ENCODE data around the gene N4BP2L2. TPM values are rescaled to one million over a fixed set of nuclear protein-coding genes. Genes with fewer than 3 reads are reported as not detected.

Gene N4BP2L2
- total and polyA plus RNA-seq, 2 of the 8 experiments (the other 6 are each of a cell fraction or from before 2014, with no cell fraction given) = 14.6 to 67.6 TPM

- no peak overlapping the region for H3K56ac ChIP-seq (replicated peaks; ENCODE audit: insufficient read length, low read depth, low read length)
- no peaks in the 10 kb centered on the region; a peak in 1 of 7 replicates for H3K4me1 ChIP-seq (replicated peaks in 1 of 4; ENCODE audit: control insufficient read depth in 3 of 4, insufficient read depth in 4 of 4, low read length in 3 of 4)
- H3K27me3 ChIP-seq (replicated peaks in 1 of 4; ENCODE audit: control insufficient read depth in 3 of 4, extremely low read depth in 1 of 4, insufficient read depth in 3 of 4, low read length in 3 of 4) = no peaks in the 10 kb centered on the region
- peak overlapping the region; percentile 81 to 96 (median 94) for H3K4me3 ChIP-seq (ENCODE audit: extremely low read depth in 1 of 4, insufficient read depth in 2 of 4, low read depth in 3 of 4, low read length in 4 of 4)
- no peaks in the 10 kb centered on the region for H3K79me1 ChIP-seq (ENCODE audit: low read depth, low read length)
- H2AFZ ChIP-seq (ENCODE audit: low read length) = no peak overlapping the region
- H3K9ac ChIP-seq (replicated peaks in 1 of 4; ENCODE audit: extremely low read depth in 1 of 4, low read depth in 3 of 4, low read length in 3 of 4) = peak overlapping the region; percentile 82 to 98 (median 88)
- H2BK15ac ChIP-seq (ENCODE audit: low read length) = no peak overlapping the region
- H3K23ac ChIP-seq (ENCODE audit: insufficient read length) = no peak overlapping the region
- no peak overlapping the region; the same call in 1 of the 2 replicates for H3K18ac ChIP-seq (ENCODE audit: extremely low read depth, low read length)
- DNase-seq (ENCODE audit: low read depth in 1 of 2, low spot score in 2 of 2) (peak in 1 of 2 experiments; percentile 53), FAIRE-seq (no peak)
- H2BK12ac ChIP-seq (ENCODE audit: low read depth, low read length) = no peak overlapping the region; the same call in 1 of the 2 replicates
- H3K4ac ChIP-seq (replicated peaks; ENCODE audit: insufficient read length, low read depth, low read length) = no peak overlapping the region
- 0 out of 2 replicates have a peak overlapping the region, but pooled peaks have one; percentile 85 for H3K27ac ChIP-seq (ENCODE audit: low read depth, low read length)
- WGBS, 2 experiments (ENCODE audit: extremely low coverage in 1 of 2, insufficient coverage in 1 of 2, insufficient read length in 1 of 2, insufficient replicate concordance in 2 of 2, low coverage in 1 of 2, low lambda C conversion rate in 2 of 2, missing lambda C conversion rate in 1 of 2) = 21% methylated on average over 22 of the region's 22 CpGs; no CpG with 5 or more reads in 1 of the 2 experiments
- H3K36me3 ChIP-seq (ENCODE audit: control insufficient read depth in 2 of 4, insufficient read depth in 4 of 4, low read length in 3 of 4) = peaks cover 0 to 22% (median 8%) of the 10 kb centered on the region in 4 experiments; a peak in 4 of 8 replicates
- peak overlapping the region; percentile 60 for H4K5ac ChIP-seq (ENCODE audit: insufficient read length, low read depth, low read length)
- ChIA-PET CTCF (ENCODE audit: partially characterized antibody) (interaction anchor here (0.6 to 1.1 kb wide), 8 partner anchors 12 to 611 kb away, joined by 3 to 4 read pairs (median 3); no protein-coding TSS in a partner anchor), POLR2A (ENCODE audit: partially characterized antibody) (interaction anchor here (0.7 to 2.2 kb wide), 11 partner anchors 10 to 131 kb away, joined by 3 to 10 read pairs (median 3); no protein-coding TSS in a partner anchor)
- H2AK5ac ChIP-seq (ENCODE audit: low read depth, low read length) = no peak overlapping the region
- H3K9me3 ChIP-seq (ENCODE audit: insufficient read depth in 2 of 2, low read depth in 1 of 2, low read length in 1 of 2) = no peaks in the 10 kb centered on the region
- peaks cover 0 to 48% of the 10 kb centered on the region in 2 experiments; a peak in 3 of 4 replicates for H3K79me2 ChIP-seq (ENCODE audit: control insufficient read depth in 1 of 2, insufficient read depth in 2 of 2, low read length in 2 of 2)
- peak overlapping the region; percentile 48 to 65 for H3K4me2 ChIP-seq (ENCODE audit: insufficient read depth in 1 of 2, low read depth in 2 of 2, low read length in 2 of 2)
- H2BK120ac ChIP-seq (replicated peaks; ENCODE audit: low read depth, low read length) = no peak overlapping the region
- H4K91ac ChIP-seq (replicated peaks; ENCODE audit: insufficient read length, low read length) = no peak overlapping the region
- H2BK20ac ChIP-seq (ENCODE audit: low read length) = no peak overlapping the region
- peak overlapping the region; percentile 92; the same call in 1 of the 2 replicates for H4K8ac ChIP-seq (ENCODE audit: extremely low read depth, insufficient read depth, low read length)
- peak overlapping the region; percentile 96; the same call in 1 of the 2 replicates for H2BK5ac ChIP-seq (ENCODE audit: low read depth, low read length)
- H3K14ac ChIP-seq (ENCODE audit: insufficient read length) = no peak overlapping the region
- peaks cover 0 to 4% of the 10 kb centered on the region in 2 experiments for H4K20me1 ChIP-seq (replicated peaks in 1 of 2; ENCODE audit: control insufficient read depth in 1 of 2, insufficient read depth in 2 of 2, low read length in 2 of 2)
- H3K23me2 ChIP-seq (ENCODE audit: low read depth, low read length) = no peaks in the 10 kb centered on the region; the same call in 1 of the 2 replicates
Measured at GRCh38 chr13:32537580-32538142, 934 bp downstream of the N4BP2L2 start.
